Inferior parietal cortex (tissue), 1 donor: ENCODE results near the gene CHERP.
"Not testable (repeated sequence)": the region's sequence is repeated elsewhere in the genome, so short reads cannot be mapped to it uniquely, and the experiment has no call there.

Source experiments
- DNase-seq: peaks from one replicate; pipeline ENCODE4 v3.0.0-alpha.2; 2016; ENCODE audit errors: extremely low spot score

The CHERP gene

DNA sequence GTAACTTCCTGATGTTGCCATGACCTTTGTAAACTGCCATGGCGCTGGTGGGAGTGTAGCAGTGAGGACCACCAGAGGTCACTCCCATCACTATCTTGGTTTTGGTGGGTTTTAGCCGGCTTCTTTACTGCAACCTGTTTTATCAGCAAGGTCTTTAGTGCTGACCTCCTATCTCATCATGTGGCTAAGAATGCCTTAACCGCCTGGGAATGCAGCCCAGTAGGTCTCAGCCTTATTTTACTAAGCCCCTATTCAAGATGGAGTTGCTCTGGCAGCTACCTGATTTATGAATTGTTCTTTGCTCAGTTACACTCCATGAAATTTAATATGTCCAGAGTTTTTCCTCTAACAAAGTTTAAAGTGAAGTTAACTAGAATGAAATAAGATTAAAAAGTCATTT lies 65.8 kb downstream of the CHERP start:
- DNase-seq, result no peak

DNA sequence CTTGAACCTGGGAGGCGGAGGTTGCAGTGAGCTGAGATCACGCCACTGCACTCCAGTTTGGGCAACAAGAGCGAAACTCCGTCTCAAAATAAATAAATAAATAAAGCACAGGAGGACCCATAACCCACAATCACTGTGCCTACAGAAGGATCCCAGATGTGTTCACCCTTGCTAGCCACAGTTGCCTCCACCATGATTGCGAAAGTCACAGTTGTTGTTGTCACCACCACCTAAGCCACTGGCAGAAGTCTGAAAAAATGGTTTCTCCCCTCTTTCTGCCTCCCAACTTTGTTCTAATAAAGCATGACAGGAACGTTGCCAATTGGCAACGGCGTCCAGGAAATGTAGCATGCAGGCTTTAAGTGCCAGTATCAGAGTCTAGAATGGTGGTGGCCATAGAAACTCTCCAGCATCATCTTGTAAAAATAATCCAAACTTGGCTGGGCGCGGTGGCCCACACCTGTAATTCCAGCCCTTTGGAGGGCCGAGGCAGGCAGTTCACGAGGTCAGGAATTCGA lies 68.3 kb downstream of the CHERP start:
- DNase-seq, result no peak

DNA sequence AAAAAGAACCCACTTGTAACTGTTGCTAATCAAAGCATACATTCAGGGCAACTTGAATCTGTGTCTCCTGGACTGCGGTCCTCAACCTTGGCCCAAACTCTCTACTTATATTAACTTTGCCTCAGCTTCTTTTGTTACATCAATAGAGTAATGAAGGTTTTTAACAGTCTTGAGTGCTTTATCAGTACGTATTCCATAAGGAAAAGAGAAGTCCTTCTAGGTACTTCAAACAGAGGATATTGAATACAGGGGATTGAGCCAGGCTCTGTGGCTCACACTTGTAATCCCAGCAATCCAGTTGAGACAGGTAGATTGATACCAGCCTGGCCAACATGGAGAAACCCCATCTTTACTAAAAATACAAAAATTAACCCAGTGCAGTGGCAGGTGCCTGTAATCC lies 69.2 kb downstream of the CHERP start:
- DNase-seq, result no peak

DNA sequence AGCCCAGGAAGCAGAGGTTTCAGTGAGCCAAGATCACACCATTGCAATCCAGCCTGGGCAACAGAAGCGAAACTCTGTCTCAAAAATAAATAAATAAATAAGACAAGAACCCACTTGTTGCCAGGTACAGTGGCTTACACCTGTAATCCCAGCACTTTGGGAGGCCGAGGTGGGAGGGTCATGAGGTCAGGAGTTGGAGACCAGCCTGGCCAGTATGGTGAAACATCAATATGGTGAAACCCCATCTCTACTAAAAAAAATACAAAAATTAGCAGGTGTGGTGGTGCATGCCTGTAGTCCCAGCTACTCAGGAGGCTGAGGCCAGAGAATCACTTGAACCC lies 69.7 kb downstream of the CHERP start:
- DNase-seq, result not testable (repeated sequence)

DNA sequence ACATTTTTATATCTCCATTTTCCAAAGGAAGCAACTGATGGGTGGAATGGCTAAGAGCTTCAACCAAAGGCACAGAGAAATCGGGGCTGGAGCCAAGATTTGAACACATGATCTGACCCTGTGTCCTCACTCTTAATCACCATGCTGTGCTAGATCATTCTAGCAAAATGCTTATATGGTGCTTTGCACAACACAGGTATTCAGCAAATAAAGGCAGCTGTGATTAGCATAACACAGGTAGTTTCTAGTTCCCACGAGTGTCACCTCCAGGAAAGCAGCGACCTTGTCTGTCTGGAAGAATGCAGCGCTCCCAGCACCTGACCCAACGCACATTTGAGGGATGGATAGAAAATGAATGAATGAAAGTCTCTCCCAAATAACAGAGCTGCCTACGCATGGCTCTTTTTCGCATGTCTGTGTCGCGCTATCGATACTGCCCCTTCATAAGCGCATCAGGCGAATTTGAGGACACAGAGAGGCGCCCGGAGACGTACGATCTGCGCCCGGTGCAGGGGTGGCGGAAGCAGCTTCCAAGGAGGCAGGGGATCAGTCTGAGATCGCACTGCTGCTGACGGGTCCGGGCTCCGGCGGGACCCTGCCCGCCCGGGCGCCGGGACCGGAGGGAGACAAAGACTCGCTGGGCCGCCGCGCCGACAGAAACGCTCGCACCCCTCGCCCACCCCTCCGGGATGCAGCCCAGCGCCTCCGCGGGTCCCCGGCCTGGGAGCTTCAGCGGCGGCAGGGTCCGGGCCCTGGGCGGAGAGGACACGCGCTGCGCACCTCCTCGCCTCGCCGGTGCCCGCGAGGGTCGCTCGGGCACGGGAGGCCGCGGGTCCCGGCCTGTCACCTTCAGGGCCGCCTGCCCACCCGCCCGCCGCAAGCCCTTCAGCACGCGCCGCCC lies 71.1 kb downstream of the CHERP start:
- DNase-seq, result no peak

DNA sequence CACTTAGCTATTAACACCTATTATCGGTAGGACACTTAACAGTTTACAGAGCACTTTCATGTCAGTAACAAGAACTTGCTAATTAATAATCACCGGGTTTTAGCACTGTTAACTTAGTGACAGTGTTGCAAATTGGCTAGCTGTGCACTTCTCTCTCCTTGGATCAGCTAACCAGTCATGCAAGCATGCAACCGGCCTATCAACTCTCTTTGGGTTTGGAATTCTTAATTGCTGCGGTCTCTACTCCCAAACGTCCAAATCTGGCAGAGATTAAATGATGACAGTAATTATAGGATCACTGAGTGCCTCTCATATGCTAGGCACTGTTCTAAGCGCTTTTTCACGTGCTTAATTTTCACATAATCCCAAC lies 71.7 kb downstream of the CHERP start:
- DNase-seq, result no peak
